ENCODE data around the gene FAM9C.

FAM9C gene

GRCh38 chrX:13044441-13044840, at the start of gene FAM9C:
FAM9C (minus strand) TSS chrX:13044620; CDS start chrX:13043789, 831 bp downstream.
- no peak for DNase-seq (ENCODE audit: low spot score)
- in situ Hi-C loops (cut with MboI; ENCODE audit: low pct_unique_long_range_greater_than_20kb, low sequenced_read_pairs, unreplicated experiment) = no loop called here
- no peak for TF ChIP-seq CTCF (IDR thresholded peaks at IDR 0.05; ENCODE audit: extremely low read depth, insufficient read depth, missing control alignments)

- DNase-seq (ENCODE audit: low spot score) = no peak
- TF ChIP-seq CTCF (IDR thresholded peaks at IDR 0.05; ENCODE audit: extremely low read depth, insufficient read depth, missing control alignments) = no peak
- in situ Hi-C loops (cut with MboI; ENCODE audit: low pct_unique_long_range_greater_than_20kb, low sequenced_read_pairs, unreplicated experiment) = loop anchor here (10.0 kb wide), 2 partner anchors 161 to 391 kb away; no protein-coding TSS in a partner anchor
These were observed 49.2 kb upstream of the FAM9C start for GRCh38 chrX:13093529-13094140.

GRCh38 chrX:13092455-13092941, 48.1 kb upstream of the FAM9C start:
- DNase-seq (ENCODE audit: low spot score) = peak; percentile 21
- in situ Hi-C loops (cut with MboI; ENCODE audit: low pct_unique_long_range_greater_than_20kb, low sequenced_read_pairs, unreplicated experiment) = loop anchor here (10.0 kb wide), 2 partner anchors 162 to 392 kb away; no protein-coding TSS in a partner anchor
- TF ChIP-seq CTCF (IDR thresholded peaks at IDR 0.05; ENCODE audit: extremely low read depth, insufficient read depth, missing control alignments) = peak; percentile 60

- in situ Hi-C loops (cut with MboI; ENCODE audit: low pct_unique_long_range_greater_than_20kb, low sequenced_read_pairs, unreplicated experiment) = loop anchor here (10.0 kb wide), 2 partner anchors 164 to 394 kb away; no protein-coding TSS in a partner anchor
- DNase-seq (ENCODE audit: low spot score) = no peak
- TF ChIP-seq CTCF (IDR thresholded peaks at IDR 0.05; ENCODE audit: extremely low read depth, insufficient read depth, missing control alignments) = no peak
These were observed 46.8 kb upstream of the FAM9C start for GRCh38 chrX:13091111-13091765.

- in situ Hi-C loops (cut with MboI; ENCODE audit: low pct_unique_long_range_greater_than_20kb, low sequenced_read_pairs, unreplicated experiment) = loop anchor here (10.0 kb wide), 2 partner anchors 164 to 394 kb away; no protein-coding TSS in a partner anchor
- no peak for DNase-seq (ENCODE audit: low spot score)
- no peak for TF ChIP-seq CTCF (IDR thresholded peaks at IDR 0.05; ENCODE audit: extremely low read depth, insufficient read depth, missing control alignments)
These were observed 46.1 kb upstream of the FAM9C start for GRCh38 chrX:13090339-13091110.

GRCh38 chrX:13090027-13090338, 45.6 kb upstream of the FAM9C start:
- in situ Hi-C loops (cut with MboI; ENCODE audit: low pct_unique_long_range_greater_than_20kb, low sequenced_read_pairs, unreplicated experiment) = loop anchor here (10.0 kb wide), 2 partner anchors 165 to 395 kb away; no protein-coding TSS in a partner anchor
- TF ChIP-seq CTCF (IDR thresholded peaks at IDR 0.05; ENCODE audit: extremely low read depth, insufficient read depth, missing control alignments) = no peak
- no peak for DNase-seq (ENCODE audit: low spot score)

Measured in GM13977 (cell line).